Tibial artery (tissue), 4 donors: ENCODE data around the gene MAP1LC3B2.
A peak's percentile ranks its signal among the peaks of the same experiment; 100 is the strongest.

Experiments
- DNase-seq, 2 donors: peaks; one replicate each; pipeline ENCODE4 v3.0.0-alpha.2; 2019
- H3K27ac ChIP-seq, 2 donors: fragments of 200-600 bp; sonication (generic) in 1 of 2; 1 replicate in 1 of 2; 2 replicates in 1 of 2; pipeline ENCODE4 v1.5.1; 2018 to 2019; ENCODE audit warnings: mild to moderate bottlenecking in 1 of 2
- H3K27me3 ChIP-seq, 2 donors: fragments of 200-600 bp; sonication (generic) in 1 of 2; one replicate each; pipeline versions ENCODE4 v1.5.1 to v1.6.0; 2016 to 2019
- H3K36me3 ChIP-seq, 3 donors: fragments of 200-600 bp; sonication (generic) in 2 of 3; one replicate each; pipeline ENCODE4 v1.5.1; 2016 to 2019; ENCODE audit warnings: mild to moderate bottlenecking in 2 of 3
- H3K4me1 ChIP-seq, 4 donors: fragments of 200-600 bp; sonication (generic) in 2 of 4; 1 replicate in 3 of 4; 2 replicates in 1 of 4; pipeline ENCODE4 v1.5.1; 2016 to 2019
- H3K4me3 ChIP-seq, 2 donors: fragments of 200-600 bp; sonication (generic) in 1 of 2; 1 replicate in 1 of 2; 2 replicates in 1 of 2; pipeline ENCODE4 v1.5.1; 2018 to 2019; ENCODE audit warnings: mild to moderate bottlenecking in 2 of 2
- H3K9me3 ChIP-seq, 3 donors: fragments of 200-600 bp; sonication (generic) in 1 of 3; one replicate each; pipeline ENCODE4 v1.5.1; 2016 to 2019
- intact Hi-C: fragments of 100-400 bp; cut with DNase I; formaldehyde crosslinking; loops from one replicate; pipeline ENCODE4 v1.15.0; 2023; ENCODE audit warnings: low total_unique reads
- TF ChIP-seq, protein P1 (sequence below), 2 experiments: fragments of 200-600 bp in 1 of 2; fragments of 450-650 bp in 1 of 2; IDR thresholded peaks; one replicate each; pipeline ENCODE4 v1.5.1; 2017 to 2019; ENCODE audit warnings: antibody characterized with exemption in 2 of 2, mild to moderate bottlenecking in 1 of 2, moderate library complexity in 1 of 2

MAP1LC3B2 gene

DNA sequence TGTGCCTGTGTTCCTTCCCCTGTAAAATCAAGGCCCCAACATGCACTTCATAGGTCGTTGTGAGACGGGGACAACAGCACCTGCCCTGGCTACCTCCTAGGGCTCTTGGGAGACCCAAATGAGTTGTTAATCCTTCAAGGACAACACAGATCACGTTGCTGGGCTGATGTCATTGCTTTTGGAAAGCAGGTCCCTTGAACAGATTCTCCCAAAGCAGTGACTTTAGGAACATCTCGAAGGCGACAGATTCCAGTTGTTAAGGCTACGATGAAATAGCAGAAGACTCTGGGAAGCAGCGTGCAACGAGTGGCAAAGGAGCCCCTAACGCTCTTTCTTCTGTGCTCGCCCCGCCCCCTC lies 26.2 kb upstream of the MAP1LC3B2 start:
- Histone ChIP-seq H3K27ac (peak overlapping the region; percentile 62 to 63), H3K36me3 (no peaks in the 10 kb centered on the region), H3K4me3 (peak overlapping the region; percentile 55 to 57), H3K4me1 (peaks cover 6 to 43% (median 30%) of the 10 kb centered on the region in 4 donors), H3K9me3 (no peaks in the 10 kb centered on the region), H3K27me3 (no peaks in the 10 kb centered on the region)
- intact Hi-C loops, result loop anchor here (5.0 kb wide), 1 partner anchor 101 kb away; no protein-coding TSS in a partner anchor
- TF ChIP-seq, protein P1, sequence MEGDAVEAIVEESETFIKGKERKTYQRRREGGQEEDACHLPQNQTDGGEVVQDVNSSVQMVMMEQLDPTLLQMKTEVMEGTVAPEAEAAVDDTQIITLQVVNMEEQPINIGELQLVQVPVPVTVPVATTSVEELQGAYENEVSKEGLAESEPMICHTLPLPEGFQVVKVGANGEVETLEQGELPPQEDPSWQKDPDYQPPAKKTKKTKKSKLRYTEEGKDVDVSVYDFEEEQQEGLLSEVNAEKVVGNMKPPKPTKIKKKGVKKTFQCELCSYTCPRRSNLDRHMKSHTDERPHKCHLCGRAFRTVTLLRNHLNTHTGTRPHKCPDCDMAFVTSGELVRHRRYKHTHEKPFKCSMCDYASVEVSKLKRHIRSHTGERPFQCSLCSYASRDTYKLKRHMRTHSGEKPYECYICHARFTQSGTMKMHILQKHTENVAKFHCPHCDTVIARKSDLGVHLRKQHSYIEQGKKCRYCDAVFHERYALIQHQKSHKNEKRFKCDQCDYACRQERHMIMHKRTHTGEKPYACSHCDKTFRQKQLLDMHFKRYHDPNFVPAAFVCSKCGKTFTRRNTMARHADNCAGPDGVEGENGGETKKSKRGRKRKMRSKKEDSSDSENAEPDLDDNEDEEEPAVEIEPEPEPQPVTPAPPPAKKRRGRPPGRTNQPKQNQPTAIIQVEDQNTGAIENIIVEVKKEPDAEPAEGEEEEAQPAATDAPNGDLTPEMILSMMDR (IDR thresholded peaks at IDR 0.05), result no peak
- DNase-seq, result no peak

DNA sequence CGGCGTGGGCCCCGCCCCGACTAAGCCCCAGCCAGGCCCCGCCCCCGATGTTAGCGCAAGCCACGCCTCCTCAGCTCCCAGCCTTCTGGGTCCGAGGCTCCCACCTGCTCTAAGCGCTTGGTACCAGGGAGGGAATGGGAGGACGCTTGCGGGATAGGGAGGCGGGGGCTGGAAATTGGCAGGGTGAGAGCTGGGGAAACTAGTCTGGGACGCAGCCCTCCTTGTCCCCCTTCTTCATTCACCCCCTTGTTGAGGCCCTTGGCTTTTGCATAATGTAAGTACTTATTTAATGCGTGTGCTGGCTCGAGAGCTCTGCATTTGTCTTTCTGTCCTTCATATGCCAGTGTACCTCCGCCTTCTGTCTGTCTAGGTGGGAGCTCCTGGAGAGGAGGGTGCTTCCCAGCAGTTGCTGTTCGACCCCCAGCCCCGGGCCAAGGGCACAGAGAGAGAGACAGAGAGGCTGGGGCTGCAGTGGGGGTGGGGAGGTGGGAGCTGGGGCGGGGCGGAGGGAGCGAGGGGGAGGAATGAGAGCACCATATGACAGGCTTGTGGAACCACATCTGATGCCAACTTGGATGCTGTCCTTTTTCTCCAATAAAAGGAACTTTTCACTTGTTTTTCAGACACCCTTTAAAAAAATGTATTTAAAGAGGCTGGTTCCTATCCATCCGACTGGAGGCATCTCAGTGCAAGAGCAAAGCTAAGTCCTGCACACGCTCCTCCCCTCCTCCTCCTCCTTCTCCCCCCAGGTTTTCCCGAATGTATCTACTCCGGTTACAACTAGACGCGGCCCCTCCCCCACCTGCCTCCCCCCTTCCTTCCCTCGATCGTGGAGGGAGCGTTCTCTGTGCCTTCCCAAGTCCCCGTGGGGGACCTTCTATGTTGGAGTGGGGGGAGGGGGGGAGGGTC lies 25.6 kb upstream of the MAP1LC3B2 start:
- H3K9me3 ChIP-seq, result no peaks in the 10 kb centered on the region
- H3K36me3 ChIP-seq, result no peaks in the 10 kb centered on the region
- H3K4me1 ChIP-seq, result peaks cover 6 to 40% (median 31%) of the 10 kb centered on the region in 4 donors
- H3K4me3 ChIP-seq, result peak overlapping the region; percentile 55 to 57
- DNase-seq, result peak; percentile 63 to 81
- TF ChIP-seq, protein P1 (IDR thresholded peaks at IDR 0.05), result no peak
- H3K27me3 ChIP-seq, result no peaks in the 10 kb centered on the region
- peak overlapping the region; percentile 62 to 63 for H3K27ac ChIP-seq
- intact Hi-C loops, result loop anchor here (5.0 kb wide), 1 partner anchor 101 kb away; no protein-coding TSS in a partner anchor

DNA sequence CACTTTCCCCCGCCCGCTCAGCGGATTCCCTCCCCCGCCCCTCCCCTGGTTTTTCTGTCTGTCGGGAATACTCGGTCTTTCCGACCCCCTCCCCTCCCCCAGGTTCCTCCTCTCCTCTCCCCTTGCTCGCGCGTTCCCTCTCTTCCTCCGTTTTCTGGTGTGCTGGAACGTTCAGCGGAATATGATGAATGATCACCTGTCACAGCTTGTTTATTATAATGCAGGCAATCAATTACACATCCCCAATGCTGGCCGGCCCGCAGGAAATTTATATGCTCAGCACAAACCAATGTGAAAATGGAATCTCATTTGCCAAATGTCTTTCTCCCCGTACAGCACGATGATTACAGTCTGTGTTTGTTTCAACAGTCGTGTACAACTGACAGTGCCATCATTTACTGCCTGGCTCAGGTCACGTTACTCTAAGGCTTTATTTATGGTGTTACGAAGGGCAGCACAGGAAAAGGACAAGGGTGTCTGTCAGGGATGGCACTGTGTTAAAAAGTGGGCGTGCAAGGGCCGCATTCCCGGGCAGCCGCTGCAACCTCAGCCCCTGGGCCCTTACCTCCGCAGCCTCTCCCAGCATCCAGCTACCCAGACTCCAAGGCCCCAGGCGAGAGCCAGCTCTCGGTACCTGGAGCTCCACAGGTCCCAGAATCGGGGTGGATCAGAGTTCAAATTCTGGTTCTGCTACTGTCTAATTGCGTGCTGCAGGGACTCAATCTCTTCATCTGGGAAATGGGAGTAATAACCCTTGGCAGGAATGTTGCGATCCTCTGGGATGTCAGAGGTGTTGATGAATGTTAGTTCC lies 24.7 kb upstream of the MAP1LC3B2 start:
- Histone ChIP-seq H3K4me1 (peaks cover 6 to 40% (median 31%) of the 10 kb centered on the region in 4 donors), H3K9me3 (no peaks in the 10 kb centered on the region), H3K36me3 (no peaks in the 10 kb centered on the region), H3K27ac (peak overlapping the region; percentile 62 to 63), H3K4me3 (peak overlapping the region; percentile 55 to 57), H3K27me3 (no peaks in the 10 kb centered on the region)
- TF ChIP-seq, protein P1 (IDR thresholded peaks at IDR 0.05), result no peak
- intact Hi-C loops, result loop anchor here (5.0 kb wide), 1 partner anchor 102 kb away; no protein-coding TSS in a partner anchor
- no peak for DNase-seq

DNA sequence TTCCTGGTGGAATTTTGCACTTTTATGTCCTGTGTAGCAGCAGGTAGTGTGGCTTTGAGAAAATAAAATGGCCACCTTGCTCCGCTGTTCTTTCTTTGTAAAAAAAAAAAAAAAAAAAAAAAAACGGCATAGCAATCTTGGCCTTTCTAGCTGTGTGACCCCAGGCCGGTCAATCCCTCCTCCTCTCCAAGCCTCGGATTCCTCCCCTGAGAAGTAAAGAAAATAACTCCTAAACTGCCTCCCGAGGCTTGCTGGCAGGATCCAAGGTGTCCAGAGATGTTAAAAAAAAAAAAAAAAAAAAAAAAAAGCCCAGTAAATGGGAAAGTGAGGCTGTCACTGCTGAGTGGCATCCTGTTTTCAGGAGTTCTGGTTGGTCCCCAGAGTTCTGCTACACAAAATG lies 23.9 kb upstream of the MAP1LC3B2 start:
- H3K9me3 ChIP-seq, result no peaks in the 10 kb centered on the region
- TF ChIP-seq, protein P1 (IDR thresholded peaks at IDR 0.05), result no peak
- DNase-seq, result no peak
- H3K4me1 ChIP-seq, result peaks cover 6 to 45% (median 33%) of the 10 kb centered on the region in 4 donors
- peak overlapping the region in 1 of 2 donors; percentile 62 for H3K27ac ChIP-seq
- no peaks in the 10 kb centered on the region for H3K36me3 ChIP-seq
- intact Hi-C loops, result no loop called here
- peak overlapping the region; percentile 55 to 57 for H3K4me3 ChIP-seq
- no peaks in the 10 kb centered on the region for H3K27me3 ChIP-seq

DNA sequence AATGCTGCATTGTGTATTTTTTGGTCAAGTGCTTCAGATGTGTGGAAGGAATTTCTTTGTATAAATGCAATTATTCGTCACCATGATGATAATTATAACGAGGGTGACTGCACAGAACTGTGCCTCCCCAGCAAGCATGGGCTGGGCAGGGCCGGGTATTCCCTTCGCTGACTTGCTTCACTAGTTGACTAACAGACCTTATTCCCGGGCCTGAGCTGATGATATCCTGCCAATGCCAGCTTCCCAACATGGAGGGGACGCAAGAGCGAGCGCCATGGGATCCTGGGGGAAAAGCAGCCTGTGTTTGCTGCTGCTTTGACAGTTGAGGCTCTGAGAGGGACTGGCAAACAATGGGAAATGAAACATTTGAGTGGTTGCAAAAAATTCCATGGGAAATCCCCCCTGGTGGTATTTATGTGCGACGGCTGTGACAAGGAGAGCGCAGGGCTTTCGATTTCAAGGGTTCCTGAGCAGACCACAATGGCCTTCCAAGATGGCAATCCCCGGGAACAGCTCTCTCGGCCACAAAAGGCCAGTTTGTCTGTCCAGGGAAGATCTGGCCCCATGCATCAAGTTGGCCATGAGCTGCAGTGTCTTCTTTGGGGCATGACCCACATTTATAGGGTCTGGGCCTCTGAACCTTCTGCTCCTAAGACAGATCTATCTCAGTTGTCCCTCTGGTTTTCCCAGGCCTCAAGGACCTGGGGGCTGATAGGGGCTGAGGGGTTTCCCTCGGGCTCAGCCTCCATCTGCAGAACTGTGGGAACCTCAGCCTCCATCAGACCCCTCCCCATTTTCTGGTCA lies 21.9 kb upstream of the MAP1LC3B2 start:
- no peak for DNase-seq
- TF ChIP-seq, protein P1 (IDR thresholded peaks at IDR 0.05), result no peak
- no peak overlapping the region for H3K4me3 ChIP-seq
- H3K9me3 ChIP-seq, result no peaks in the 10 kb centered on the region
- intact Hi-C loops, result no loop called here
- H3K36me3 ChIP-seq, result no peaks in the 10 kb centered on the region
- H3K27me3 ChIP-seq, result no peaks in the 10 kb centered on the region
- no peak overlapping the region for H3K27ac ChIP-seq
- H3K4me1 ChIP-seq, result peaks cover 6 to 47% (median 33%) of the 10 kb centered on the region in 4 donors
